HS-5 (cell line): Measurements from ENCODE around the gene OTOP1.
"Not testable (repeated sequence)": the region's sequence is repeated elsewhere in the genome, so short reads cannot be mapped to it uniquely, and the experiment has no call there.

ENCODE experiments used
- DNase-seq: peaks from one replicate; pipeline ENCODE4 v3.0.0-alpha.2; 2012; ENCODE audit warnings: low read depth

The OTOP1 gene

DNA sequence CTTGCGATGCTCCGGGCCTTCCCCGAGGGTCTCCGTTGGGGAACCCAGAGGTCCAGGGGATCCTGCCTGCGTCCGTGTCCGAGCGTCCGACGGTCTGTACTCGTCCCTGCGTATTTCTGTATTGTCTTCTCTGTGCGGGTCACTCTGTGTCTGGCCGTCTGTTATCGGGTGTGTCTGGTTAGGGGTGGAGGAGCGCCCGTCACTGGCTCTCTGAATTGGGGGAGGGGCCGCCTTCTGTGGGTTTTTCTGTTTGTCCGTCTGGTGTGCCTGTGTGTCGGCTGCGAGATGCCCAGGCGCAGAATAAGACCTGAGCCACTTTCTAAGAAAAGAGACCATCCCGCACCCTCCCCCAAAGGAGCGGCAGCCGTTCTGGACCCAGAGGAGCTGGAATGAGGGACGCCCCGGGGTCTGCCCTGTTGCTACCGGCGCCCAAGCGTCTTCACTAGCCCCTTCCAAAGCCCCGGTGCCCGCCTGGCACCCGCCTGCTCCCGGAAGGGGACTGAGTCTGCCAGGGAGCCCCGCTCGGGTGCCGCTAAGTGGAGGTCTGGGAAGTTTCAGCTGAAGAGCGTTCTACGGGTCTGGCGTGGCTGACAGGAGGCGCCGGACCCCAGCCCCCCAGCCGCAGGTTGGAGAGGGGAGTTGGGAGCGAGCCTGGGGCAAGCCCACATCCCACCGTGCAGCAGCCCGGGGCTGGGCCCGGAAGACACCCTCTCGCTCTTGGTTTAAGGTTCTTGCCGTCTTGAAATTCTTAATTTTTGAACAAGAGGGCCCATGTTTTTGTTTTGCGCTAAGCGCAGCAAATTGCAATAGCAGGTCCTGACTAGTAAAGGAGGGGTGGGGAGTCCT lies 1.0 kb upstream of the OTOP1 start:
- DNase-seq, result no peak

DNA sequence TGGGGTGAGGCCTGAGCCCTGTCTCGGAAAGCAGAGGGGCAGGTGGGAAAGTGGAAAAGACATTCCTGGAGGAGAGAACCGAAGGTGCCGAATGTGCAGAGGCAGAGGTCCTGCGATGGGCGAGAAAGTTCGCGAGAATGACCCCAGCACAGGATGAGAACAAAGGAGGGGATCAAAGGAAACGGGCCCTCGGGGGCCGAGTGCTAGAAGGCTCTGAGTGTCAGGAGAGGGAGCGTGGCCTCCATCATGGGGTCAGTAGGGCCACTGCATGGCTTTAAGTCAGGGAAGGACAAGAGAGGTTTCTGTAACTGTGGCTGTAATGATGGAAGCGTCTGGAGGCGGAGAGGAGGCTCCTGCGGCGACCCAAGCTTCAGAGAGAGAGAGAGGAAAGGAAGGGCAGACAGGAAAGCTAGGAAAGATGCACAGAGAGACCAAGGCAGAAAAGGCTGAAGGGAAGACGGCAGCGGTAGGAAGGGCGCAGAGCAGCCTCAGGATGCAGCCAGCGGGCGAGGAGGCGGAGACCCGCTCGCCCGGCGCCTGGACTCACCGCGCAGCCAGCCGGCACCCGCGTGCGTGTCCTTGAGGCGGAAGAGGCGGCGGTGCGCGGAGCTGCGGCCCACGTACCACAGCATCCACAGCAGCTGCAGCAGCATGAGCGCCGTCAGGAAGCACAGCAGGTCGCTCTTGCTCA lies 669 bp downstream of the OTOP1 start:
- no peak for DNase-seq

DNA sequence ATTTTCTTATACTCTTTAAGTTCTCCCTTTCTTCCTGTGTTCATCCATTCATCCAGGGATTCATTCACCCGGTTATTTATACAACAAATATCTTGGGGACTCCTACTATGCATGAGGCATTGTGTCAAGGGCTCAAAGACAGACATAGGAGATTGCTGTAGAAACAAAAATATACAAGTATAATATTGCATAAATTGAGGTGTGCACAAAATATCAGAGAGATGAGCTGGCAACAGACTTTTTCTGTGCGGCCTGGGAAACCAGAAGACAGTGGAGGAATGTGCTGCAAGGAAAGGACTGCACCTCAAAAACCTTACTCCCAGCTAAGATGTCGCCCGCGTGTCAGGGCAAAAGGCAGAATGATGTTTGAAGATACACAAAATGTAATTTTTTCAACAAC lies 9.6 kb downstream of the OTOP1 start:
- no peak for DNase-seq

DNA sequence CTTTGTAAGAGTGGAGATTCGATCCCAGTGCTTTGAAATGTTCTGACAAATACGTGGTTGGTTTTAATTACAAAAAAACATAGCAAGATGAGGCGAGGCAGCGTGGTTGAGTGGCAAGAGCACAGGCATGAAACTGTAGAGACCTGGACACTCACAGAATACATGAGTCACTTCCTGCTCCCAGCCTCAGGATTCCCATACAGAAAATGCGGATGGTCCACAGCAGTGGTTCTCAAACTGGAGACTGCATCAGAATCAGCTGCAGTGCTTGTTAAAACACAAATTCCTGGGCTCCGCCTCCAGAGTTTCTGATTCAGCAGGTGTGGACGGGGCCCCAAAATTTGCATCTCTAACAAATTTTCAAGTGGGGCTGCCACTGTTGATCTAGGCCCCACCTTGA lies 10.1 kb downstream of the OTOP1 start:
- DNase-seq, result no peak

DNA sequence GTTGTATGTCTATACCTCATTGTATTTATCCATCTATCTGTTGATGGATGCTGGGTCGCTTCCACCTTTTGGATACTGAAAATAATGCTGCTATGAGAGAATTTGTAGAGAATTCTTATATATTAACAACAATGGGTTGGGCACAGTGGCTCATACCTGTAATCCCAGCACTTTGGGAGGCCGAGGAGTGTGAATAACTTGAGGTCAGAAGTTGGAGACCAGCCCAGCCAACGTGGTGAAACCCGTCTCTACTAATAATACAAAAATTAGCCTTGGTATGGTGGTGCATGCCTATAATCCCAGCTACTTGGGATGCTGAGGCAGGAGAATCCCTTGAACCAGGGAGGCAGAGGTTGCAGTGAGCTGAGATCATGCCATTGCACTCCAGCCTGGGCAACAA lies 13.1 kb downstream of the OTOP1 start:
- DNase-seq, result not testable (repeated sequence)

DNA sequence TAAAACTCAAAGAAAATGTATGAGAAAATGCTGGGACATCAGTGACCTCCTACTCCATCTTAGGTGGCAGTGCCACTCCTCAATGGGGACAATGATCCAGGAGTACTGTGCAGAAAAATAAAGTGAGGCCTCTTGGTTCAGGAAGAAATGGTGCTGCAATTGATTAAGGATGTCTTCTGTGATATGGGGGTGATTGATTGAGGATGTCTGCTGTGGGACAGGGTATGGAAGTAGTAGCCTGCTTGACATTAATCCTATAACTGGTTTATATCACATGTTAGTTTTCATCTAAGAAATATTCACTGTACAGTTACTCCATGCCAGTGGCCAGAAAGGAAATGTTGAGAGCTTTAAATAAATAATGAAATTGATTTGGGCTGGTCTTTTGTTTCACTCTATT lies 20.5 kb downstream of the OTOP1 start:
- DNase-seq, result no peak

DNA sequence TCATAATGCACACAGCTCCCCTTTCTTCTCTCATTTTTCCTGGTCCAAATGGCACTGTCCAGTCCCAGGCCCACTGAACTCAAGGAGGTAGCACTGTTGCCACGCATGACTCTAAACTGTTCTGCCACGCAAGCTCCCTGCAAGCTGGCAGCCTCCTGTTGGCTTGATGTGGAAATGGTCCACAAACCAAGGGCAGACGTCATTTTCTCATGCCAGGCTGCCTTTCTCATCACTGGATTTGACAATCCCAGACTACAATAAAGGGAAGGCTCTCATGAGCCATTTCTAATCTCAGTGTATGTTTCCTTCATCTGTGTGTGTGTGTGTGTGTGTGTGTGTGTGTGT lies 22.4 kb downstream of the OTOP1 start:
- DNase-seq, result no peak

DNA sequence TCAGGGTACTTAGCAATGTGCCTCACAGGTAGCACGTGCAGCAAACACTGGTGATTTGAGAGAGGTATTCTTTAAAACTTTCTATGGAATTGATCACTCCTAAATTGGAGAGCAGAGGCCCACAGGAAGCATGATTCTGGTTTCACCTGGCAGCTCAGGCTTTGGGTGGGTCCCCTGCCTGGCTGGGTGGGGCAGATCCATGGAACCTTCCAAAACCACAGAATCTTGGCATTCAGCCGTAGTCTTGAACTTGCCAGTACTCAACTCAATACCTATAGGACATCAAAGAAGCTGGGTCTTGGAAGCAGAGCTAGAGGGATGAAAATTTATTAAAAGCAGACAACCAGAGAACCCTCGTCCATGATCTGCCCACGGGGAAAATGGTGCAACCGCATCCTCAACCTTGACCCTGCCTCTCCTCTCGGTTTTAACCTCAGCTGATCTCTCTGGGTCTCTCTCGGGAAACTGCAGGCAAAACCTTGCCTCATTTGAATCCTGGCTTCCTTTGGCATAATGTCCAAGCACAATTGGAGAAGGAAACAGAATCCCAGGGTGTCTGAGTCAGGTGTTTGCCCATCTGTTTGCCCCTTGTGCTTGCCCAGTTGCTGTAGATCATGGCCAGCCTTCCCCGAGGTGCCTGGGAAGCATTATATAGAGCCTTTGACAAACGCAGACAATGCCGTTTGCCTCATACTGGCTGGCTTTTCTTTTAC lies 22.9 kb downstream of the OTOP1 start:
- DNase-seq, result no peak

DNA sequence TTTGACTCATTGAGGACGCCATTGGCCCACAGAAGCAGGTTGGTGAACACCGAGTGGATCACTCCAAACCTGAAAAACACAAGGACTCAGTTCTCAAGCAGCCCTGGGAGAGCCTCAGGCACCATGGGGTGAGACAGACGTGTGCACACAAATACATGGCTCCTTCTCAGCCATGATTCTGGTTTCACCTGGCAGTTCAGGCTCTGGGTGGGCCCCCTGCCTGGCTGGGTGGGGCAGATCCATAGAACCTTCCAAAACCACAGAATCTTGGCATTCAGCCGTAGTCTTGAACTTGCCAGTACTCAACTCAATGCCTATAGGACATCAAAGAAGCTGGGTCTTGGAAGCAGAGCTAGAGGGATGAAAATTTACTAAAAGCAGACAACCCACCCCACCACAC lies 24.2 kb downstream of the OTOP1 start:
- no peak for DNase-seq

DNA sequence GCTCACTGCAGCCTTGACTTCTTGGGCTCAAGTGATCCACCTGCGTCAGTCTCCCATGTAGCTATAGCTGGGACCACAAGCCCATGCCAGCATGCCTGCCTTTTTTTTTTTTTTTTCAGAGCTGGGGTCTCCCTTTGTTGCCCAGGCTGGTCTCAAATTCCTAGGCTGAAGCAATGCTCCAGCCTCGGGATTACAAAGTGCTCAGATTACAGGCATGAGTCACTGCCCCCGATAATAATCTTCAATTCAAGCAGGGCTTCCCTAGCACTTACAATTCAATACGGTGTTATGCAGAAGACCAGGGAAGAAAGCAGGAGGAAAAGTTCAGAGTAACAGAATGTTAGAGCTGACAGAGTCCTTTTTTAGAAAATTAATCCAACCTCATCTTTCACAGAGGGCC lies 26.1 kb downstream of the OTOP1 start:
- no peak for DNase-seq

DNA sequence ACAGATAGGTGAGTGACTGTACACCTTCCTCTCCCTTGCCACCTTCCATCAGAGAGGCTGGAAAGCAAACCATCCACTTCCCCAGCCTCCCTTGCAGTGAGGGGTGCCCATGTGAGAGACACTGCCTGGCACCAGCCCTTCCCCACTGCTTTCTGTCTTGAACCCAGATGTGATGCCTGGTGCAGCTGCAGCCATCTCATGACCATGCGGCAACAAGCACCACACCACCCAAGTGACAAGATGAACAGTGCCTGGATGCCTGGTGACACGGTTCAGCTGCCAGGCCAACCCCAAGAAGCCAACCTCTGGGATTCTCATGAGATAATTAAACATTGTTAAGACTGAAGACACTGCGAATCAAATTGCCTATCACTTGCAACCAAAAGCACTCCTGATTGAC lies 31.4 kb downstream of the OTOP1 start:
- DNase-seq, result no peak

DNA sequence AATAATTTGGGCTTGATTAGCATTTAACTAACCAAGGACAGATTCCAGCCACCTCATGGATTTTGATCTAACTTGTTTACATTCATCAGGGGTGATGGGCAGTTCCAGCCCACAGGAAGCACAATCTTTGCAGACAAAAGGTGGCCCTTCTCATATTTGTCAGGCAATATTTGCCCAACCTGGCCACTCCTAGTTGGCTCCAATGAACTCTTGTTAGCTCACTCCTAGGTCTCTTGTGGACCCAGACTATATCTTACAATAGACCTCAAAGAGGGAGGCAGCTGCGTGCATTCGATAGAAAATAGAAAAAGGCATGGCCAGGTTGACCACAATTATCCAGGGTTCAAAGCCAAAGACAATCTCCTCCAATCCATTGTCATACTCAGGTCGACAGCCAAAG lies 38.2 kb downstream of the OTOP1 start:
- not testable (repeated sequence) for DNase-seq

DNA sequence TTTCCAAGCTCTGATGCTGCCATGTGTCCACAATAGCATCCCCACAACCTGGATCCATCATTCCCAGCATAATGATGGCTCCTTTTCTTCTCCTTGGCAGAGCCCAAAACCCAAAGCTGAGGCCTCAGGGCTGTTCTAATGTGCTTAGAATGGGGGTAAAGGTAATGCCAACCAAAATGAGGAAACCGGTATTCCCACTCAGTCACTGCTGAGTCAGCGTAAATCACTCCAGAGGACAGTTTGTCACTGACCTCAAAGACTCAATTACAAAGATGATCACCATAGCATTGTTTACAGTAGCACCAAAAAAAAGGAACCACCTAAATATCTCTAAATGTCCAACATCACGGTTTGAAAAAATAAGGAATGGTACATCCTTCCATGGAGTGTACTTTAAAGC lies 41.2 kb downstream of the OTOP1 start:
- no peak for DNase-seq

DNA sequence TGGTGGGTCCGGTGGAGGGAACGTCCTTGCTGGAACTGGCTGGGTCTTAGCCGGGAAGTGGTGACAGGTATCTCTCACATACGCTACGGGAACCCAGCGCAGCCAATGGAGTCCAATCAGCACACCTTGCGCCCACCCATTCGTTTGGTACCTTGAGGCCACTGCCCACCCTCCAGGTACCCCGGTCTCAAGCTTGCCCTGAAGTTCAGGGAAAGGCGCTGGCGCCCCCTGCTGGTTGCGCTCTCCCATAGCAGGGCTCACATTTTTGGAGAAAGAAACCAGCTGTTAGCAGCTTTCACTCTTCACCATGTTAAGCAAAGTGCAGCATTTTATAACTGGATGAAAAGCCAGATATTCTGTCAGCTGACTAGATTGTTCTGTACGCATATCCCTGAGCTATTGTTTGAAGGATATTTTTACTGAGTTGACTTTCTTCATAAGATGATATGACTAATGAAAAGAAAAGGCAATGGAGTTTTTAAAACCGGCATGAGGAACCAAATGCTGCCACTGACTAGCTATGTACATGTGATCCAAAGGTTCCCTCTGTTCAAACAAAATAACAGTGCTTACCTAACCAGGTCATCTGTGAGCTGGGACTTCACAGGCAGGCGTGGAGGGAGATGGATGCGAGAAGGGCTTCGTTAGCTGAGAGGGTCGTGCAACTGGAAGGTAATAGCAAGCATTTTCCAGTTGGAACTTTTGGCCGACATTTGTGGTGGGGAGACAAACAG lies 43.7 kb downstream of the OTOP1 start:
- no peak for DNase-seq

DNA sequence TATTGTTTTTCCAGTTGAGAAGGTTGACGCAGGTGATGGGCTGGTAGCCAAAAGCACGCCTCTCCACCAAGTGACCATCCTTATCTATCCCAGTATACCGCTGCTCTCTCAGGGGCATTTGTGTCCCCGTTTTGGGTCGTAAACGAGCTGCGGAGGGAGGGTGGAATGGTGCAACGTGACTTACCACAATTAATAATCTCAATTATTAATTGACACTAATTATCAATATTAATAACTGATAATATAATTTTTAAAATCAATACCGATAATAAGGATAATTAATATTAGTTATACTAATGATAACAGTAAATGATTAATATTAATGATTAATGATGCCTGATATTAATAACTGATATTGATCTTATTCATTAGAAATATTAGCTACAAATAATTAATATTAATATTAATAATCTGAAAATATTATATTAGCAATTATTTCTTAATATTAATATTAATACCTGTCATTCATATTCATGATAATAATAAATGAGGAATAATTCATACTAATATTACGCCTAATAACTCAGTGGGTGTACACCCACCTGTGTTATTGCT lies 56.1 kb downstream of the OTOP1 start:
- no peak for DNase-seq

DNA sequence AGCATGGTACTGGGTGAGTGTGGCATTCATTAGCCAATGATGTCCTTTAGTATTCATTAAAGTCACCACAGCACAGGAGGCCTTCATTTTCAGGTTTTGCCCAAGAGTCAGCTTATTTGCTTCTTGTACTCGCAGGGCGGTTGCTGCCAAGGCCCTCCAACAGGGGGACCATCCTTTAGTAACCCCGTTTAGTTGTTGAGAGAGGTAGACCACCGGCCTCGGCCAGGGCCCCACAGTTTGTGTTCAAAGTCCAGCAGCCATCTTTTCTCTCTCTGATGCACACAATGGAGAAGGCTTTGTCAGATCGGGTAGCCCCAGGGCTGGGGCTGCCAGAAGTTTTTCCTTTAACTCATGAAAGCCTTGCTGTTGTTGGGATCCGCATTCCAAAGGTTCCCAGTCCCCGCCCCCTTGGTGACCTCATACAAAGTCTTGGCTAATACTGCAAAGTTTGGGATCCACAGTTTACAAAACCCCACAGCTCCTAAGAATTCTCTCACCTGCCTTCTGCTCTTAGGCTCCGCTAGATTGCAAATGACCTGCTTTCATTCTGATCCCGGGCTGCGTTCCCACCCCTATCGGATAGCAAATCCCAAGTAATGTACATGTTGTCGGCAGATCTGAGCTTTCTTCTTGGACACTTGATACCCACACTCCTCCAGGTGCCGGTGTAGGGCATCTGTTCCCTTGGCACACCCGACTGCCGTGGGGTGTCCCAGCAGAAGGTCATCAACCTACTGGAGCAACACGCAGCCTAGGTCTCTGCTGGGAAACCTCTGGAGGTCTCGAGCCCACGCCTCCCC lies 58.5 kb downstream of the OTOP1 start:
- not testable (repeated sequence) for DNase-seq

DNA sequence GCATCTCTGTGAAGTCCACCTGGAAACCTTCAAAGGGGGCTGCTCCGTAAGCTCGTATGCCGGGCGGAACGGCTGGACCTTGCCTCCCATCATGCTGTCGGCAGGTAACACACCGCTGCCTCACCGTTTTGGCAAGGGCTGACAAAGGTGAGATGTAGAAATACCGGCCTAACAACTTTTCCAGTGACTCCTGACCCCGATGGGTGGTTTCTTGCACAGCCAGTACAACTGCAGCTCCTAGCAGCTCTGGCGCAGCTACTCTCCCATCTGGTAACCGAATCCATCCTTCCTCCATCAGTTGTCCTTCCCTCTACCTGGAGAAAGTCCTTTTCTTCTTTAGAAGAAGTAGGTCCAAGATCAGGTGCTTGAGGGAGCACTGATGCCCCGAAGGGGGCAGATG lies 59.7 kb downstream of the OTOP1 start:
- not testable (repeated sequence) for DNase-seq

DNA sequence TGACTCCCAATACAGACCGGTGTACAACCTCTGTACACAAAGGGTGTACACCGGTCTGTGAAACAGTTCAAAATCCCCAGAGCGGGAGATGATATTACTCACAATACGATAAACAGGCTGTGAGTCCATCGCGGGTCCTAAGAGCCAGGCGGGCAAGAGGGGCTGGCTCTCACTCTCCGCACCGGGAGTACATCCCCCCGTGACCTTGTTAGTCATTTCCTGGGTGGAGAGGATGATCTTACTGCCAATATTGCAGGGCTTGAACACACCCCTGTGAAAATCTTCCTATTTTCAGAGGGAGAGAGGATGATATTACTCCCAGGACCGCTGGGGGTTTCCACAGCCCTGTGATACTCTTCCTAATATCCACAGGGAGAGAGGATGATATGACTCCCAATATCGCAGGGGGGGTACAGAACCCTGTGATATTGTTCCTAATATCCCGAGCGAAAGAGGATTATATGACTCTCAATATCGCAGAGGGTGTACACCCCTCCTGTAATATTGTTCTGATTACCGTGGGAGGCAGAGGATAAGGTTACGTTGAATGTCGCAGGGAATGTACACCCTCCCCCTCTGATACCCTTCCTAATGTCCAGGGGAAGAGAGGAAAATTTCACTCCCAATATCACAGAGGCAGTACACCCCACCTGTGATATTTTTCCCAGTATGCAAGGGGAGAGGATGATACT lies 60.9 kb downstream of the OTOP1 start:
- DNase-seq, result not testable (repeated sequence)

DNA sequence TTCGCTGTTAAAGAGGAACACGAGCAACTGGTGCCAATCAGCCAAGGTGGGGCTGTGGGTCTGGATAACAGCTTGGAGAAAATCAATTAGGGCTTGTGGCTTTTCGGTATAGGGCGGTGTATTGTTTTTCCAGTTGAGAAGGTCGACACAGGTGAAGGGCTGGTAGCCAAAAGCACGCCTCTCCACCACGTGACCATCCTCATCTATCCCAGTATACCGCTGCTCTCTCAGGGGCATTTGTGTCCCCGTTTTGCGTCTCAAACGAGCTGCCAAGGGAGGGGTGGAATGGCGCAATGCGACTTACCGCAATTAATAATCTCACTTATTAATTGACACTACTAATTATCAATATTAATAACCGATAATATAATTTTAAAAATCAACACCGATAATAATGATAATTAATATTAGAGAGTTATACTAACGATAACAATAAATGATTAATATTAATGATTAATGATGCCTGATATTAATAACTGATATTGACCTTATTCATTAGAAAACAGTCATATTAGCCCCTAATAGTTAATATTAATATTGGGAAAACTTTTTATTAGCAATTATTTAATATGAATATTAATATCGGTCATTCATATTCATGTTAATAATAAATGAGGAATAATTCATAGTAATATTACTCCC lies 62.1 kb downstream of the OTOP1 start:
- not testable (repeated sequence) for DNase-seq

DNA sequence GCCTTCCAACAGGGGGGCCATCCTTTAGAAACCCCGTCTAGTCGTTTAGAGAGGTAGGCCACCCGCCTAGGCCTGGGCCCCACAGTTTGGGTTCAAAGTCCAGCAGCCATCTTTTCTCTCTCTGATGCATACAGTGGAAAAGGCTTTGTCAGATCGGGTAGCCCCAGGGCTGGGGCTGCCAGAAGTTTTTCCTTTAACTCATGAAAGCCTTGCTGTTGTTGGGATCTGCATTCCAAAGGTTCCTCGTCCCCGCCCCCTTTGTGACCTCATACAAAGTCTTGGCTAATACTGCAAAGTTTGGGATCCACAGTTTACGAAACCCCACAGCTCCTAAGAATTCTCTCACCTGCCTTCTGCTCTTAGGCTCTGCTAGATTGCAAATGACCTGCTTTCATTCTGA lies 64.5 kb downstream of the OTOP1 start:
- DNase-seq, result not testable (repeated sequence)
